DND-41 (cell line): Measurements from ENCODE around the gene ZCCHC18.

ENCODE experiments used
- EZH2 ChIP-seq: IDR thresholded peaks from 3 replicates; pipeline ENCODE4 v1.6.1; 2012; ENCODE audit warnings: borderline replicate concordance, low read depth, mild to moderate bottlenecking, moderate library complexity, low read length, inconsistent platforms; ENCODE audit not compliant: severe bottlenecking
- TF ChIP-seq, protein P1 (sequence below): IDR thresholded peaks from 2 replicates; pipeline ENCODE4 v1.5.1; 2012; ENCODE audit warnings: borderline replicate concordance, low read length, moderate library complexity, mild to moderate bottlenecking; ENCODE audit not compliant: poor library complexity, severe bottlenecking; ENCODE audit errors: extremely low read depth

DNA sequence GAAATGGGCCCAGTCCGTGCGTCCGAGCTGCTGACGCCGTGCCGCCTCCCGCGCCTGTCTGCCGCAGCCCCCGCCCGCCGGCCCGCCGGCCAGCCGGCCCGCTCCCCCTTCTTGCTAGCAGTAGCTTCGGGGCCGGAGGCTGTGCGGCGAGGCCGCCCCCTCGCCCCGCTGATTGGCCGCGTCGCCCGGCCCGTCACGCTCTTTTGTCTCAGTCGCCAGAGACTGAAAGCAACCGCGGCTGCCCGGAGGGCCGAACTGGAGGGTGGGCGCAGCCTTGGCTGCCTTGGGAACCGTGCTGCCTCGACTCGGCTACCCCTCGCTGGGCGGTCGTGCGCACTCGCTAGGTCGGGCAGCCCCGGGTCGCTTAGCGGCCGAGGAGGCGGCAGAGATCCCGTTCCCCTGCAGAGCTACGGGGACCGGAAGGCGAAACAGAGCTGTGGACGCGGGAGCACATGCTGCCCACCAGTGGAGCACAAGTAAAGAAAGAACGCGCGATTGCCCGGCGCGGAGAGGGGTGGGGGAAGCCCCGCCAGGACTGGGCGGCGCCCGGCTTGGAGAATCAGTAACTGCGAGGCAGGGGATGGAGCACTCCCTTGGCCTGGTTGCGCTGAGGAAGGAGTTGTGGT lies at the start of gene ZCCHC18:
- TF ChIP-seq, protein P1, sequence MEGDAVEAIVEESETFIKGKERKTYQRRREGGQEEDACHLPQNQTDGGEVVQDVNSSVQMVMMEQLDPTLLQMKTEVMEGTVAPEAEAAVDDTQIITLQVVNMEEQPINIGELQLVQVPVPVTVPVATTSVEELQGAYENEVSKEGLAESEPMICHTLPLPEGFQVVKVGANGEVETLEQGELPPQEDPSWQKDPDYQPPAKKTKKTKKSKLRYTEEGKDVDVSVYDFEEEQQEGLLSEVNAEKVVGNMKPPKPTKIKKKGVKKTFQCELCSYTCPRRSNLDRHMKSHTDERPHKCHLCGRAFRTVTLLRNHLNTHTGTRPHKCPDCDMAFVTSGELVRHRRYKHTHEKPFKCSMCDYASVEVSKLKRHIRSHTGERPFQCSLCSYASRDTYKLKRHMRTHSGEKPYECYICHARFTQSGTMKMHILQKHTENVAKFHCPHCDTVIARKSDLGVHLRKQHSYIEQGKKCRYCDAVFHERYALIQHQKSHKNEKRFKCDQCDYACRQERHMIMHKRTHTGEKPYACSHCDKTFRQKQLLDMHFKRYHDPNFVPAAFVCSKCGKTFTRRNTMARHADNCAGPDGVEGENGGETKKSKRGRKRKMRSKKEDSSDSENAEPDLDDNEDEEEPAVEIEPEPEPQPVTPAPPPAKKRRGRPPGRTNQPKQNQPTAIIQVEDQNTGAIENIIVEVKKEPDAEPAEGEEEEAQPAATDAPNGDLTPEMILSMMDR: no peak
- no peak for TF ChIP-seq EZH2
